Mesothelial cell of epicardium (in vitro differentiated cells): Measurements from ENCODE around the gene CPT1B. TPM values are rescaled to one million over a fixed set of nuclear protein-coding genes. Genes with fewer than 3 reads are reported as not detected.
A peak's percentile ranks its signal among the peaks of the same experiment; 100 is the strongest.

Source experiments
- DNase-seq, 2 experiments: peaks; one replicate each; pipeline ENCODE4 v3.0.0; 2021; ENCODE audit warnings: low spot score in 2 of 2; ENCODE audit not compliant: unreplicated experiment in 2 of 2
- H3K27ac Mint-ChIP-seq: 2 replicates; pipeline ENCODE4 v1.8.0; 2021; ENCODE audit warnings: mixed read lengths
- H3K27me3 Mint-ChIP-seq: 2 replicates; pipeline ENCODE4 v1.8.0; 2021; ENCODE audit warnings: low read depth, mixed read lengths
- H3K36me3 Mint-ChIP-seq: 2 replicates; pipeline ENCODE4 v1.8.0; 2021; ENCODE audit warnings: mixed read lengths
- H3K4me1 Mint-ChIP-seq: 2 replicates; pipeline ENCODE4 v1.8.0; 2021; ENCODE audit warnings: mixed read lengths
- H3K4me3 Mint-ChIP-seq: 2 replicates; pipeline ENCODE4 v1.8.0; 2021; ENCODE audit warnings: mild to moderate bottlenecking, moderate library complexity, mixed read lengths
- H3K9me3 Mint-ChIP-seq: 2 replicates; pipeline ENCODE4 v1.8.0; 2021; ENCODE audit warnings: mixed read lengths
- CTCF ChIP-seq: fragments of 200-600 bp; sonication (generic); IDR thresholded peaks from one replicate; pipeline ENCODE4 v1.5.0; 2021; ENCODE audit warnings: antibody characterized with exemption; ENCODE audit not compliant: unreplicated experiment
- total RNA-seq: library from RNA; stranded (reverse); gene quantifications from 3 replicates; pipeline ENCODE4 v1.2.1, GENCODE V29; 2021

Gene CPT1B
- total RNA-seq, 1 donor from 2014 or later, result 109 TPM

- peak; percentile 98 to 99 for DNase-seq
- TF ChIP-seq CTCF, result no peak
- Mint-ChIP-seq H3K27me3 (peaks cover 1% of the 10 kb centered on the region), H3K36me3 (no peaks in the 10 kb centered on the region), H3K9me3 (no peaks in the 10 kb centered on the region), H3K4me3 (peak within 1 kb of the TSS; percentile 79), H3K27ac (peak within 1 kb of the TSS; percentile 83), H3K4me1 (peaks cover 7% of the 10 kb centered on the region)
These were observed 4.5 kb upstream of the CPT1B start, which contains the start of gene CHKB for GRCh38 chr22:50582493-50583293. CHKB (minus strand) TSS chr22:50582849; CDS start chr22:50582781, 68 bp downstream.

- H3K27ac Mint-ChIP-seq, result peak overlapping the region; percentile 66
- H3K27me3 Mint-ChIP-seq, result peaks cover 1% of the 10 kb centered on the region
- no peak for TF ChIP-seq CTCF
- H3K36me3 Mint-ChIP-seq, result no peaks in the 10 kb centered on the region
- peak; percentile 18 to 56 for DNase-seq
- H3K4me3 Mint-ChIP-seq, result peak overlapping the region; percentile 79
- peaks cover 7% of the 10 kb centered on the region for H3K4me1 Mint-ChIP-seq
- no peaks in the 10 kb centered on the region for H3K9me3 Mint-ChIP-seq
These were observed 3.8 kb upstream of the CPT1B start for GRCh38 chr22:50581950-50582492.

GRCh38 chr22:50581031-50581949 lies 3.1 kb upstream of the CPT1B start:
- H3K4me3 Mint-ChIP-seq, result peak overlapping the region; percentile 74
- peaks cover 7% of the 10 kb centered on the region for H3K4me1 Mint-ChIP-seq
- H3K9me3 Mint-ChIP-seq, result no peaks in the 10 kb centered on the region
- H3K27me3 Mint-ChIP-seq, result peaks cover 1% of the 10 kb centered on the region
- peak in 1 of 2 experiments; percentile 12 for DNase-seq
- no peak overlapping the region for H3K27ac Mint-ChIP-seq
- no peaks in the 10 kb centered on the region for H3K36me3 Mint-ChIP-seq
- no peak for TF ChIP-seq CTCF

- H3K4me3 Mint-ChIP-seq, result no peak overlapping the region
- no peak overlapping the region for H3K27ac Mint-ChIP-seq
- no peak for TF ChIP-seq CTCF
- DNase-seq, result no peak
- H3K36me3 Mint-ChIP-seq, result no peaks in the 10 kb centered on the region
- H3K27me3 Mint-ChIP-seq, result no peaks in the 10 kb centered on the region
- no peaks in the 10 kb centered on the region for H3K9me3 Mint-ChIP-seq
- peaks cover 7% of the 10 kb centered on the region for H3K4me1 Mint-ChIP-seq
These were observed 1.5 kb upstream of the CPT1B start for GRCh38 chr22:50579752-50580151.

GRCh38 chr22:50578776-50579310 lies 616 bp upstream of the CPT1B start:
- H3K36me3 Mint-ChIP-seq, result no peaks in the 10 kb centered on the region
- no peaks in the 10 kb centered on the region for H3K27me3 Mint-ChIP-seq
- H3K27ac Mint-ChIP-seq, result no peak overlapping the region
- TF ChIP-seq CTCF, result no peak
- no peaks in the 10 kb centered on the region for H3K9me3 Mint-ChIP-seq
- H3K4me3 Mint-ChIP-seq, result no peak overlapping the region
- no peak for DNase-seq
- peaks cover 7% of the 10 kb centered on the region for H3K4me1 Mint-ChIP-seq
